SK-N-SH (cell line): ENCODE data around the gene GPD1.

Experiments
- CTCF ChIP-seq: fragments of 200-600 bp; sonication (generic); IDR thresholded peaks from 2 replicates; pipeline ENCODE4 v1.6.1; 2017; ENCODE audit warnings: antibody characterized with exemption, mild to moderate bottlenecking, moderate library complexity
- EP300 ChIP-seq, 2 experiments: IDR thresholded peaks; 2 replicates each; pipeline versions ENCODE4 v1.4.0 to v1.6.1; 2012; ENCODE audit warnings: borderline replicate concordance in 1 of 2, low read depth in 1 of 2, low read length in 1 of 2
- EZH2phosphoT487 ChIP-seq: fragments of 200-600 bp; sonication (generic); IDR thresholded peaks from 2 replicates; pipeline ENCODE4 v1.6.1; 2017; ENCODE audit warnings: low read depth, mixed run types, mild to moderate bottlenecking, antibody characterized with exemption, moderate library complexity, borderline replicate concordance
- FOSL2 ChIP-seq: IDR thresholded peaks from 2 replicates; pipeline ENCODE4 v1.4.0; 2012; ENCODE audit warnings: low read depth, mild to moderate bottlenecking, moderate library complexity, borderline replicate concordance
- GABPA ChIP-seq: IDR thresholded peaks from 2 replicates; pipeline ENCODE4 v1.4.0; 2012; ENCODE audit warnings: low read depth, mild to moderate bottlenecking
- PBX3 ChIP-seq: IDR thresholded peaks from 2 replicates; pipeline ENCODE4; 2012
- POLR2AphosphoS5 ChIP-seq: IDR thresholded peaks from 2 replicates; pipeline ENCODE4 v1.6.1; 2012; ENCODE audit warnings: low read depth, low read length
- RAD21 ChIP-seq: IDR thresholded peaks from 2 replicates; pipeline ENCODE4 v1.6.1; 2012; ENCODE audit warnings: mild to moderate bottlenecking, low read length
- RCOR1 ChIP-seq: fragments of 150-350 bp; IDR thresholded peaks from 2 replicates; pipeline ENCODE4 v1.6.1; 2017; ENCODE audit warnings: antibody characterized with exemption, low read length
- RFX5 ChIP-seq: IDR thresholded peaks from 2 replicates; pipeline ENCODE4 v1.6.1; 2012; ENCODE audit warnings: mild to moderate bottlenecking, improper control_type of control experiment, low read length
- RXRA ChIP-seq: IDR thresholded peaks from 2 replicates; pipeline ENCODE4 v1.4.0; 2012; ENCODE audit warnings: low read depth, mild to moderate bottlenecking, borderline replicate concordance
- TAF1 ChIP-seq: IDR thresholded peaks from 2 replicates; pipeline ENCODE4 v1.6.1; 2012; ENCODE audit warnings: low read depth, mild to moderate bottlenecking, low read length, moderate library complexity, borderline replicate concordance
- USF1 ChIP-seq: IDR thresholded peaks from 2 replicates; pipeline ENCODE4 v1.4.0; 2012; ENCODE audit warnings: low read depth, borderline replicate concordance

- no peak for TF ChIP-seq CTCF
- TF ChIP-seq EZH2phosphoT487, result no peak
- no peak for TF ChIP-seq TAF1
- TF ChIP-seq FOSL2, result no peak
- TF ChIP-seq RFX5, result no peak
- TF ChIP-seq USF1, result no peak
- no peak for TF ChIP-seq RAD21
- no peak for TF ChIP-seq EP300 (IDR thresholded peaks at IDR 0.05; ENCODE audit: borderline replicate concordance in 1 of 2, low read depth in 1 of 2, low read length in 1 of 2)
- no peak for TF ChIP-seq PBX3
- TF ChIP-seq RCOR1, result no peak
- TF ChIP-seq GABPA, result no peak
- no peak for TF ChIP-seq RXRA
- TF ChIP-seq POLR2AphosphoS5, result no peak
Measured at GRCh38 chr12:50151047-50151687, 47.4 kb downstream of the GPD1 start.
